Renal cortical epithelial cell (primary cell): ENCODE results near the gene SLC44A4. TPM values are rescaled to one million over a fixed set of nuclear protein-coding genes. Genes with fewer than 3 reads are reported as not detected.

Experiments
- DNase-seq: peaks from one replicate; pipeline ENCODE4 v3.0.0-alpha.2; 2011; ENCODE audit warnings: low read depth
- total RNA-seq: library from RNA; depleted of rRNA; stranded (reverse); fragments of >200 nt; gene quantifications from 2 replicates; pipeline ENCODE4 v1.2.3, GENCODE V29; 2014

Gene SLC44A4
- total RNA-seq, 1 donor from 2014 or later, result 1.1 TPM

DNA sequence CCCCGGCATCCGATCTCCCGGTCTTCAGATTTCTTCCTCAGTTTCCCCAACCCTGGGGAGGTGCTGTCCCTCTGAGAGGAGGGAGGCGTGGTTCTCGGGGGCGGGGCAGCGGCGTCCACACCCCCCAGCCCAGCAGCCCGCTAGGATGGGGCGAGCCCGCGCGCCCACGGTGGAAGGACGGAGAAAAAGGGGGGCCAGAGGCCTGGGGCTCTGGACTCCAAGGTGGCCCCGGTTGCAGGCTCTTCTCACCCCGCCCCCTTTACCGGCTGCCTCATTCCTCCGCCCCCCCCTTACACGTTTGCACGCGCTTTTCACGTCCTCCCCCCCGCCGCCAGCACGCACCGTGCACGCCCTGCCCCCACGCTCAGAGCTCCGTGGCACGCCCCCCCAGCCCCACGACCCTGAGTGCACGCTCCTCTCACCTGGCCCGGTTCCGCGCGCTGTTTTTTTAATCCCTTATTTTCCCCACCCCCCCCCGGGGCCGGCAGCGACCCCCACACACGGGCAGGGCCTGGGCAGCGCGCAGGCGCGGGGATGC is 22.7 kb upstream of the SLC44A4 start:
- no peak for DNase-seq

DNA sequence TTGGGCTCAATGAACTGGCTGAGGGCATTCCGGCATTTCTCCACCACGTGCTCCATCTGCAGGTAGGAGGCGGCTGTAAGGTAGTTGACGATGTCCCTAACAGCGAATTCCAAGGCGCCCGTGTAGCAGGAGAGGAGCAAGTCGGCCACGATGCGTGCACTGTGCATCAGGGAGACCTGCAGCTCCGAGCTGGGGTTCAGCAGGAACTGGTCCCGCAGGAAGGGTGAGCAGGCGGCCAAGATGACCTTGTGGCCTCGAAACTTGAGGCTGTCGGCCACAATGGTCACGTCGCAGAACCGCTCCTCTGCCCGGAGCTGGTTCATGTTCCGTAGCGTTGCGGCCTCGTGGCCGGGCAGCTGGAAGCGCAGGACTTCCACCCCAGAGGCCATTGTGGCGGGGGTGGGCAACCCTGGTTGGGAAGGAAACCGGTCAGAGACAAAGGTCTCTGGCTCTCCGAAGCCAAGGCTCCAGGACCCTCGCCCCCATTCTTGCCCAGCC is 22.2 kb upstream of the SLC44A4 start:
- no peak for DNase-seq

DNA sequence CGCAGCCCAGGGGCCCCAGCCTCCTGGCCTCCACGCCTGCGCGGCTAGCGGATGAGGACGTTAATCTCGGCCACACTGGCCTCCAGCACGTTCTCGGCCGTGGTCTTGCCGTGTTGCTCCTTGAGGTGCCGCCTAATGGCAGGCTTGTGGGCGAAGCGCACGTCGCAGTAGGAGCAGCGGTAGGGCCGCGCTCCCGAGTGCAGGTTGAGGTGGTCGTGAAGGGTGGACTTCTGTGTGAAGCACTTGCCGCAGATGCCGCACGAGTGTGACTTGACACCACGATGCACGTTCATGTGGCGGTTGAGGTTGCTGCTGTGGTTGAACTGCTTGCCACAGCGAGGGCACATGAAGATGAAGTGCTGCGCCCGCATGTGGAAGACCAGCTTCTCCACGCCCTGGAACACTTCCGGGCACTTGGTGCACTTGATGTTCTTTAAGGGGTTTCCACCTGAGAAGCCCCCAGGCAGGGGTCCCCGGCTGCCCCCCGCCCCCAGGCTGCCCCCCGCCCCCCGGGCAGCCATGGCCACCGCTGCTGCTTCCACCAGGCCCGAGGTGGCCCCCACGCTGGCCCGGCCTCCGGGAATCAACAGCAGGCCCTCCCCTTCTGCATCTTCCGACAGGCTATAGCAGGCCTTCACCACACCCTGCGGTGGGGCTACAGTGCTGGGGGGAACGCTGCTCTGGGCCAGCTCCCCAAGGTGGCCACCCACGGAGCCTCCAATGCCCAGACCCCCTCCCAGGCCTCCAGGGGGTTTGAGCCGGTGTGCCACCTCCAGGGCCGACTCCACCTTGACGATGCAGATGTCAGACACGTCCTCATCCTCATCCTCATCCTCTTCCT is 21.3 kb upstream of the SLC44A4 start:
- no peak for DNase-seq

DNA sequence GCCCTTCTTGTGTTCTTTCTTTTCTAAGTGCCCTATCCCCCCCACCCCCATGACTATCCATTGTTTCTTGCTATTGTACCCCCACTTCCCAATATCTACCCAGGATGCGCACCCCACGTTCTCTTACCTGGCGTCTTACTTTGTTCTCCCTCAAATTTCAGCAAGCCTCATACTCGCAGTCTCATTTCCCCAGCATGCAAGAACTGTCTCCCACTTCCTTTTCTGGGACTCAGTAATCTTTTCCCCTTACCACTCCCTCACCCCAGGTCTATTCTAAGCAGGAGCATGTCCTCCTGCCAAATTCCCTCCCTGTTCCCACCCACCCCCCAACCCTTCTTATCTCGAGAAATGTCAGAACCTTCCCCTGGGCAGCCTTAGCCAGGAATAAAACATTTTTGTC is 20.4 kb upstream of the SLC44A4 start:
- DNase-seq, result no peak

DNA sequence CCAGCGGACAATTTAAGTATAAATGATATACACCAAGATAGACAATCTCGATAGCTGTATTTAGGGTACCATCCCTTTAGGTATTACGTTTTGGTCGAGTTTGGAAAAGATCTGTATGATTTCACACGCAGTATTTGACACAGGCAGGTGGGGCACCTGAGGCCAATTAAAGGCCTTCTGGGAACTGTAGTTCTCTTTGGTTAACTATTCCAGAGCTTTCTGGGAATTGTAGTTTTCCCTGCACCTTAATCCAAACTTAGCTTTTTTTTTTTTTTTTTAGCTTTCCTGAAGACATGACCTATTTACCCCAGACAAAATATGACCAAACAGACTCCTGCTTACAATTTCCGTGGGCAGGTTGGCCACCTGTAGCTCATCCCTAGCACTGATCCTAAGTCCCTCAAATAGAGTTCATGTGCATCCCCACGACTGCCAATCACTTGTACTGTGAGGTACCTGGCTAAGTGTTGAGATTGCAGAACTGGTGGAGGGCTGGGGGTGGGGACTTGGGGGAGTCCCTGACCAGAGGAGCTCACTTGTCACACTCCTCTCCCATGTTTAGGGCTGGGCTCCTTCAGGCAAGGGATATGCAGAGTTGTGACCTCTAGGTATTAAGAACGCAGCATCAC is 19.7 kb upstream of the SLC44A4 start:
- peak; percentile 71 for DNase-seq

DNA sequence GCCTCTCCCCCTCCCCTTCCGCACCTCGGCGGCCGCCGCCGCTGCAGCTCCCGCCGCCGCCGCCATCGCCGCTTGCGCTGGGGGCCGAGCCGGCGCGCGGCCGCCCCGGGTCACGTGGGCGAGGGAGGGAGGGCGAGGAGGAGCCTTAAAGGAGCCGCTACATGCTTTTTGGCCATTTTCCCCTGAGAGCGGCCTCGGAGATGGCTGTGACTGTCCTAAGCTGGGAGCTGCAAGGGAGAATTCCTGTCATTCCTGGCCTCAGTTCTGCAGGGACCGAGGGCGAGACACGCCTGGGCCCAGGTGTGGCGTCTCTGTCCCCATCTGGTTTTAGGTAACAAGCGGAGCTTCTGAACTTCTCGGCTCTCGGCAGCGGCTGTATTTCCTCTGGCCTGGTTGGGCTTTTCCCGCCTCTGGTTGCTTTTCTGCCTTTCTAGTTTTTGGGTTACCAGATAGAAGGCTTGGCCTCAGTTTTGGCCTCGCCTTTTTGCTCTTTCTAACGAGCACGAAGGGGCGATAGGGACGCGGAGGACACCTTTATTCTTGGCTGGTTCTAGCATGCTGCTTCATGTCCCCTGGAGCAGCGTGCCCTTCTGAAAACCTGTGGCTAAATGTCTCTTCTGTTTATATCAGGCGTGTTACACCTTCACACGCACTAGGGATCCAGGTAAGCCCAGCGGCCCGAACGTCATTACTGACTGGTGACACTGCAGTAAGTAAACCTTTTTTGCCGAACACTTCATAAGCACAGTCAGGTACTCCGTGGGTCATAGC is 19.0 kb upstream of the SLC44A4 start, which contains the start of gene EHMT2:
Gene EHMT2 (minus strand): TSS at position 87 of the 771 bp plus-strand sequence. CDS start 21 bp downstream, at position 66.
- DNase-seq, result peak; percentile 53

DNA sequence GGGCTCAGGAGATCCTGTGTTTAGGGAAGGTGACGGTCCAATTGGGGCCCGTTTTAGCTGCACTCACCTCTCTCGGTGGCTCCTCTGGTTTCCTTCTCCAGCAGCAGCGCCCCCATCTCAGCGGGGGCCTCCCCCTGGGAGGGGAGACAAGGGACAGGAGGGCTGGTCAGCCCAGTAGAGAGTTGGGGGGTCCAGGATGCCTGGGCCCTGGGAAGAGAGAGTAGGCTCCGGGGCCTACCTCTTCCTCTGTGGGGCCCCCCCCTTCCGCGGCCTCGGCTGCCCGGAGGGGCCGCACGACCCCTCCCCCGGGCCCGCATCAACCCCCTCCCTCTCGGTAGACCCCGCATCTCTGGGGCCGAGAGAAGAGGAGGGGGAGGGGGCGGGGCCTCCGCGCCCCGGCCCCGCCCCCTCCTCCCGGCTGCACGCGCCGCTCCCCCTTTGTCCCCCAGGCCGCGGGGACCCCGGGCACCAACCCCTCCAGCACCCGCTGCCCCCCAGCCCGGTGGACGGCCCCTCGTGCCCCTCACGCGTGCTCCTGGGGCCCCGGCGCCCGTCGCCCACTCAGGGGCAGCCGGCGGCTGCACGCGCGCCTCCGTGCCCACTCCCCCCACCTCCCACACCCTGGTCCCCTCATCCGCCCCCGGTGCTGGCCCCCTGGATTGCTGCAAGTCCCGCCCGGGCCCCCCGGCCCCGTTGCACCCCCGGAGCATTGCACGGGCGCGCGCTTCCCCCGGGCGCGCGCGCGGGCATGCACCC is 18.2 kb upstream of the SLC44A4 start:
- no peak for DNase-seq

DNA sequence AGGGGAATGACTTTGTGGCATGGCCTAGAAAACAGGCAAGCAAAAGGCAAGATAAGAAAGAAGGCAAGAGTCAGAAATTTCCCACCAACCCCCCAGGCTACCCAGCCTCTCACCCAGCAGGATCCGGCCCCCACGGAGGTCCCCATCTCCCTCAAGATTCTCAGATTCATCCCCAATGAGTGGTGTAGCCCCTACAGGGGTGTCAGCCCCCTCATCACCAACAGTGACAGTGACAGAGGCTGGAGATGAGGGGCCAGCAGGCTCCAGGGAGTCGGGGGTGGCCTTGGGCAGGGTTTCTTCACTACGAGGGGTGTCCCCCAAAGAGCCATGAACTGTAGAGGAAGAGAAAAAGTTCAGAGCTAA is 17.7 kb upstream of the SLC44A4 start:
- no peak for DNase-seq

DNA sequence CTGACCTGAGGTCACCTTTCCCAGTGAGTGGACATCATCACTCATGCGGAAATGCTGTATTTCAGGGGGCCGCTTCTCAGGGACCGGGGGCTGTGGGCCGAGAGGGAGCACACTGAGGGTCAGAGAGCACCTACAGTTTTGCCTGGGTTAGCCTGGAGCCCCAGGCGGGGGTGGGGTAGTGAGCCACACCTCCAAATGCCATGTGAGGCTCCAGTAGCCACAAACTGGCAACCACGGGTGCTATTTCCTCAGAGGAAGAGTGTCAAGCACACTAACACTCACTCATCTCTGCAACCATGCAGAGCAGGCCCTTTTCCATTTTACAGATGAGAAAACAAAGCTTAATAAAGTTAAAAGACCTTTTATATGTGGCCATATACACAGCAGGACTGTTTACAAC is 14.0 kb upstream of the SLC44A4 start:
- peak; percentile 42 for DNase-seq

DNA sequence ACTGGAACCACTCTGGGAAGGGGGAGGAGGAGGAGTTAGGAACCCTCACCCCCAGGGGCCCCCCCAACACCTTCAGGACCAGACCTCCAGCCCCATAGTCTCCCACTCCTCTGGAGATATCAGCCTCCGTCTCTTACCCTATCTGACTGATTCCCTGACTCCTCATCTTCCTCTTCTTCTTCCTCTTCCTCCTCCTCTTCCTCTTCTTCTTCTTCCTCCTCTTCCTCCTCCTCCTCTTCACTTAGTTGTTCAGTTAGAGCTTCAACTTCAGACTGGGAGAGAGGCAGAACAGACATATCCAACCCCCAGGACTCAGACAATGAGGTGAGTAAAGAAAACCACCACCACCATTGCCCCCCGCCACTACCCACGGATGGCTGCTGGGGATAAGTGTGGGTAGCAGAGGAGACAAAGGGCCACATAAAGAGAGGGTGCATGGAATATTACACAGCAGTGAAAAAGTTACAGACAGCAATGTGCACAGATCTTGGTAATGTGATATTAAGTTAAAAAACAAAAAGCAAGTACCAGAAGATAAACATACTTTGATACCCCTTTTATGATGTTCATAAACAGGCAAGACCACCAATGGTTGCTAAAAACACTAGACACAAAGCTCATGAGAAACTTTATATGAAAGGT is 10.7 kb upstream of the SLC44A4 start:
- no peak for DNase-seq

DNA sequence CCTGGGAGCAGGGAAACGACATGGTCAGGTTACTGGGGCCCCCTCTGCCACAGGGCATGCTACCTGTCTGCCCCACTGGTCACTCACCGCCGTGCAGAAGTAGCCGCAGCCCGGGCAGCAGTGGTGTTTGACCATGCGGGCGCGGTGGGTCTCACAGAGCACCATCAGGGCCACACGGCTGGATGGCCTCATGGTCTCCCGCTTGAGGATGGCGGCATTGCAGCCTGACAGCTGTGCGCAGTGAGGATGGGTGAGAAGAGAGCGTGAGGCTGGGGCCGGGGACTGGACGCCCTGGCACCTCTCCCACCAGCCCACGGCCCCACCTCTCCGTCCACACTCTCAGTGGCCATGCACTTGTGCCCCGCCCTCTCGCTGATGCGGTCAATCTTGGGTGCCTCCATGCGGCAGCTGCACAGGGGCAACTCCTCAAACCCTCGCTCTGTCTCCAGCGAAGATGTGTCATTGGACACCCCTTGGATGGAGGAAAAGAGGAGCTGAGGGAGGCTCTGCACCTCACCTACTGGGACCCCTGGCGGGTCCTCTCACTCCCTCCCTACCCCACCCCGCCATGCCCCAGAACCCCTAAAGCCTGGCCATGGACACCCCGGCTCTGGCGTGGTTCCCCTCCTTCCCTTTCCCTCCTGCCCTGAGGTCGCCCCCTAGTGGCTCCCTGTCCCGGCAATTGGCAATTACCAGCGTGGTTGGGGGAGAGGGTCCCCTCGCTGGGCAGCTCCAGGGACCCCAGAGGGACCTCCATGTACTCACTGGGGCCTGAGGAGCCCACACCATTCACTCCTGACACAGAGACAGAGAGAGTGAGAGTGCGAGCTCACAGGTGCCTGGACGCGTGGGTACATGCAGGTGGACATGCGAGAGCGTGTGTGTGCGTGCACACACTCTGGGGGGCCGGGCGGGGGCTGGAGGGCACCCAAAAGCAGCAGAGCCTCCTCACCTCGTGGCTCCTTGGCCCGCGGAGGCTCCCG is 9.8 kb upstream of the SLC44A4 start:
- DNase-seq, result no peak

DNA sequence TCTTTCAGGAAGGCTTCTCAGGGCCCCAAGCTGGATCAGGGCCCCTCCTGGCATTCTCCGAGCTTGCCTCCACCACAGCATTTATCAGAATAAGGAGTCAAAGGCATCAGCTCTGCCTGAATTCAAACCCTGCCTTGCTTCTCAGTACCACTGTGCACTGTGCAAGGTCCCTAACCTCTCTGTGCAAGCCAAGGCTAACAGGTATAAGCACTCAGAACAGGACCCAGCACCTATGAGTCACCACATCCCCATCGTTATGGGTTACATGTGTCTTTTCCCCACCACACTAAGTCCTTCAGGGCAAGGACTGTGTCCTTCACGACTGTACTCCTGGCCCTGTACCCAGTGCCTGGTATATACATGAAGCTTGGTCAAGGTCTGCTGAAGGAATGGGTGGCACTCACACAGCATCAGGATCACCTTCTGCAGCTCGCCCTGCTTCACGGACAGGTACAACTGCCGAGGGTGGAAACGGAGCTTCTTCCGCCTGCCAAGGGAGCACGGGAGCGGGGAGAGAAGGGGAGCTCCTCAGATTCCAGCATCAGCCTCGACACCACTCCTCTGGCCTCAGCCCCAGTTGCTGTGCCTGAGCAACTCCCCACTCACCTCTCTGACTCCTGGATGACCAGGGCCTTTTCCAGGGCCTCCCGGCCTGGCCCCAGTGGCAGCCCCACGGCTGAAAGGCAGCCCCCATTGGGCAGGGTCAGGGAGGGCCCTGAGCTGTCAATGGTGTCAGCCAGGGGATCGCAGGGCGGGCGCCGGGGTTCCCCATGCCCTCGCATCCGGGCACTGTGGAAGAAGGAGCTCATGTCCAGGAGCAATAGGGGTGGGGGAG is 8.6 kb upstream of the SLC44A4 start:
- DNase-seq, result no peak

DNA sequence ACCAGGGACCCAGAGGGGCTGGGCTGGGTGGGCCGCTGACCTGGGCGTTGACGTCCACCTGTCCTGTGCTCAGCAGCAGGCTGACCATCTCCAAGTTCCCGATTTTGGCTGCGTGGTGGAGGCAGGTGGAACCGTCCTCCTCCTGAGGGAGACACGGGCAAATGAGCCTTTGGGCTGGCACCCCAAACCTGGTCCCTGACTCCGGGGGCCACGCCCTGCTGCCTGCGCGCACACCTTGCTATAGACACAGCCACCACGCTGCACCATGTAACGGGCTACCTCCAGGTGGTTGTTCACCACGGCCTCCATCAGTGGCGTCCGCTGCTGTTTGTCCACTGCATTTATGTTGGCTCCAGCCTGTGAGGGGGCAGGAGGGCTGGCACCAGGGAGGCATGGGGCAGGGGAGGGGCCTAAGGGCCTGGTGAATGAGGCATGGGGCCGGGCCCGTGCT is 7.8 kb upstream of the SLC44A4 start:
- no peak for DNase-seq

DNA sequence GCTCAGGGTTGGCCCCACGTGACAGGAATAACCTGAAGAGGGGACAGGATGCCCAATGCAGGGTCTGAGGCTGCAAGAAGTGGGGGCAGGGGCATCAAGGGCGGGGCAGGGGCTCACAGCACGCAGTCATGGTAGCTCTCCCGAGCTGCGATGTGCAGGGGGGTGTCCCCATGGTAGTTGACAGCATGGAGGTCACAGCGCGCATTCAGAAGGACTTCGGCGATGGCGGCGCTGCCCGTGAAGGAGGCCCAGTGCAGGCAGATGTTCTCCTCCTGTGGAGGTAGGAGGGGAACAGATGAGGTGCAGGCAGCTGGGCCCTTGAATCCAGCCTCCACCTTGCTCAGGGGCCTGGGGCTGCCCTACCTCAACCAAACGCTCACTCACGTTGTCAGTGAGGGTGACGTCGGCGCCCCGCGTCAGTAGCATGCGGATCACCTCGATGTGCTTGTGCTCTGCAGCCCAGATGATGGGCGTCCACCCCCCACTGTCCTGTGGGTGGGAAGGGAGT is 5.8 kb upstream of the SLC44A4 start:
- no peak for DNase-seq

DNA sequence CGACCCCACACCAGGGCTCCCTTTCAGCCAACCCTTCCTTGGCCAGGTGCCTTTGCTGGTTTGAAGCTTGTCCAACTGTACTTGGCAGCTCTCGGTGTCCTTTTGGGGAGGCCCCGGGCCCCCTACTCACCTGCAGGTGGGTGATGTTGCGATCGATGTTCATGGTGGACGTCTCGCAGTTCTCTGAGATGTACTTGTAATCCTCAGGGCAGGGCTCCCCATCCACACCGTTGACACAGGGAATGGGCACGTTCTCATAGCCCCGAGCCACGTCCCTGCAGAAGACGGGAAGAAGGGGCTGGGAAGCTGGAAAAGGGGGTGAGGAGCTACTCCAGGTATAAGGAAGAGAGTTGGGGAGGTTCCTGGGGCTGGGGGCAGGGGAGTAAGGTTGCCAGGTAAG is 4.9 kb upstream of the SLC44A4 start:
- DNase-seq, result no peak

DNA sequence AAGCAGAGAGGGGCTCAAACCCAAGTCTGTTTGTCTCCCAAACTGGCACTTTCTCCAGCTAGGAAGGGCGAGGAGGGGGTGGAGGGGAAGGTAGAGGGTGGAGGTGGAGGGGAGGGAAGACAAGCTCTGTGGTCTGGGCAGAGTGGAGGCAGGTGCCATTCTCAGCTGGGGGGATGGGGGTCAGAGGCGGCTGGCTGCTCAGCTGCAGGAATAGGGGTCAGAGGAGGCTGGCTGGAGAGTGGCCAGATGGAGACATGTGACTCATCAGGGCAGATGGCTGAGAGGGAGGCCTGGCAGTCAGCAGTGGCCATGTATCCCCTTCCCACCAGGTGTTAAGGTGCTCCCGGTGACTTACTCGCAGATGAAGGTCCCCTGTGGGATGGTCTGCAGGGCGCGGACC is 3.5 kb upstream of the SLC44A4 start:
- DNase-seq, result peak; percentile 43

DNA sequence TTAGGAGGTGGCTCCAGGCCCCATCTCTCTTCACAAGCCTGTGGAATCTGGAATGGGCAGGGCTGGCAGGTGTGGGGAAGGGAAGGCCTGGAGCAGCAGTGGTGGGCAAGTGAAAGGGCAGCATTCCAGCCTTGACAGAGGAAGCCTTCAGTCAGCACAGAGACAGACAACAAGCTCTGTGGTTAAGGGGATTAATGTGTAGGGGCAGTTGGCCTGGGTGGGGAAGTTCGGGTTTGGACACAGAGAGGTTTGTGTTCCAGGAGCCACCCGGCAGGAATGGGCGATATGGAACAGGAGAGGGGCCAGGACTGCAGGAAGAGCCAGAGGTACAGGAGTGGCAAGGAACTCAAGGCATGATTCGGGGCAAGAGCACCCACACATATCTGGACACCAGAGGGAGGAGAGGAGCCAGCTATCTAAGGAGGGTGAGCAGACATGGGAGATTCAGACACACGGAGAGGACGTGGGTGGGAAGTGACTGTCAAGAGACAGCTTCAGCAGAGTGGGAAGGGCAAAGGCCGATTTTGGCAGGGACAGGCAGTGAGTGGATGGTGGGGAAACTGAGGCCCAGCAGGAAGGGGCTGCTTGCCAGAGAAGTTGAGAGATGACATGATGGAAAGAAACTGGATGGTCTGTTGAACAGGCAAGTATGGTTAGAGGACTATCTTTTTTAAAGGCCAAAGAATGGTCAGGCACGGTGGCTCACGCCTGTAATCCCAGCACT is 2.5 kb upstream of the SLC44A4 start:
- DNase-seq, result no peak

DNA sequence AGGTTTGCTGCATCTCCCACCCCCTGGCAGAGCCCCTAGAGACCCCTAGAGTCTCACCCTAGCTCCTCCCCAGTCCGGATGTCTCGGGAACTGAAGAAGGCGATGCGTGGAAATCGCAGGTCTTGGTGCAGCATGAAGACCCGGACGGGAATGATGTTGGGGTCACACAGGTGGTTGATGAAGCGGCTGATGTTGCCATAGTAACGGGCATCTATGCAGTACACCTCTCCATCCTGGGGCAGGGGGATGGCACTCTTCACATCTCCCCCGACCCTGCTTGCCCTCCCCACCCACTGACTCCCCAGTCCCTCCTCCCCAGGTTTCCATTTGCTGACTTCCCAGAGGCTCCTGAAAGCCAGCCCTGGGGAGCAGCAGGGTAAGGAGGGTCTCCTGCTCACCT is 1.8 kb upstream of the SLC44A4 start:
- no peak for DNase-seq
